HepG2 (cell line): ENCODE results near the gene ZNF526.

Source experiments
- CAMTA2 ChIP-seq: sonication (generic); formaldehyde crosslinking; IDR thresholded peaks from 2 replicates; pipeline ENCODE4 v1.4.0; 2020; ENCODE audit warnings: mild to moderate bottlenecking, missing genetic modification reagents, borderline replicate concordance
- GABPA ChIP-seq, 2 experiments: IDR thresholded peaks; 2 replicates each; pipeline ENCODE4 v1.6.1; 2011 to 2016; ENCODE audit warnings: low read depth in 2 of 2, low read length in 1 of 2, missing biosample characterization in 1 of 2, missing genetic modification characterization in 1 of 2
- GABPB1 ChIP-seq: IDR thresholded peaks from 2 replicates; pipeline ENCODE4 v1.6.1; 2016; ENCODE audit warnings: mild to moderate bottlenecking, missing genetic modification reagents, moderate library complexity, missing compliant biosample characterization
- HDAC2 ChIP-seq: sonication (generic); formaldehyde crosslinking; IDR thresholded peaks from 2 replicates; pipeline ENCODE4 v1.4.0; 2020; ENCODE audit warnings: missing genetic modification reagents
- KLF6 ChIP-seq: IDR thresholded peaks from 2 replicates; pipeline ENCODE4 v1.8.0; 2016; ENCODE audit warnings: missing biosample characterization, missing genetic modification reagents
- POLR2A ChIP-seq, 2 experiments: IDR thresholded peaks; 2 replicates each; pipeline ENCODE4 v1.6.1; 2011; ENCODE audit warnings: low read depth in 2 of 2, low read length in 2 of 2, mild to moderate bottlenecking in 1 of 2, moderate library complexity in 1 of 2; ENCODE audit not compliant: insufficient read depth in 1 of 2
- RARG ChIP-seq: sonication (generic); formaldehyde crosslinking; IDR thresholded peaks from 2 replicates; pipeline ENCODE4 v1.4.0; 2020; ENCODE audit warnings: low read depth, mild to moderate bottlenecking, missing genetic modification reagents
- YY1 ChIP-seq: IDR thresholded peaks from 2 replicates; pipeline ENCODE4 v1.6.1; 2011; ENCODE audit warnings: low read length, low read depth, moderate library complexity, mild to moderate bottlenecking; ENCODE audit not compliant: insufficient read depth, insufficient replicate concordance
- TF ChIP-seq, protein P1 (sequence below): fragments of 450-650 bp; IDR thresholded peaks from 2 replicates; pipeline ENCODE4 v1.6.1; 2017; ENCODE audit warnings: mild to moderate bottlenecking
- TF ChIP-seq, protein P2 (sequence below): sonication (generic); formaldehyde crosslinking; IDR thresholded peaks from 2 replicates; pipeline ENCODE4 v1.5.0; 2020; ENCODE audit warnings: missing genetic modification reagents
- TF ChIP-seq, protein P3 (sequence below): sonication (generic); formaldehyde crosslinking; IDR thresholded peaks from 2 replicates; pipeline ENCODE4 v1.5.0; 2020; ENCODE audit warnings: mild to moderate bottlenecking, missing genetic modification reagents, moderate library complexity
- TF ChIP-seq, protein P4 (sequence below), 2 experiments: IDR thresholded peaks; 2 replicates each; pipeline ENCODE4 v1.6.1; 2011 to 2012; ENCODE audit warnings: low read length in 2 of 2, borderline replicate concordance in 1 of 2, low read depth in 1 of 2, mild to moderate bottlenecking in 1 of 2, moderate library complexity in 1 of 2

DNA sequence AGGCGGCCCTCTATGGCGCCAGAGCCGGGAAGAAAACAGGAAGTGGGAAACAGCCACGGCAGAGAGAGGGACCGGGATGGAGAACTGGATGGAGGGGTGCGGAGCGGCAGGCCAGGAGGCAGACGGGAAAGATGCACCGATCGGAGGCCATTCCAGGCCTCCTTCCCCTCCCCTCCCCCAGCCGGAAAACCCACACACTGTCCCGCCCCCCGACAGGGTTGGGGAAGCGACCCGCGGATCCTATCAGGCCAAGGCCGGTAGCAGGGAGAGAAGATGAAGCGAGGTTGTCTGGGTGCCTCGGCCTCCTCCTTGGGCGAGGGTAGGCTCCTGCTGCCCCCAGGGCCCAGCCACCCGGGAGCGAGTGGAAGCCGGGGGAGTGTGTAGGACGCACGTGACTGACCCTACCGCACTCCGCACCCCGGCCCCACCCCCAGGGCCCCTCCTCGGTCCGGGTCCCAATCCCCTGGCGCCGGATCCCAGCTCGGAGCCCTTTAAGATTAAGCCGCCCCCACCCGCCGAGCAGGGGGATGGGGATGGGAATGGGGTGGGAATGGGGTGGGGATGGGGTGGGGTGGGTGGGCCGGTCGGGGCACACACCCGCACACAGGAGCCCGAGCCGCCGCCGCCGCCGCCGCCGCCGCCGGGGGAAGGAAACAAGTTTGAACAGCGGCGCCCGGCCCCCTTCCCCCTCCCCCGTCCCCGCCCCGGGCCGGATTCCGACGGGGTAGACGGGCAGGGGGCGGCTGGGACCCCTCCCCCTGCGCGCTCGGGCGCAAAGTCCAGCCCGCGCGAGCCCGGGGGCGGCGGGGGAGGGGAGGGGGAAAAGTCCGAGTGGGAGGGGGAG is 33.4 kb downstream of the ZNF526 start:
- TF ChIP-seq, protein P1, sequence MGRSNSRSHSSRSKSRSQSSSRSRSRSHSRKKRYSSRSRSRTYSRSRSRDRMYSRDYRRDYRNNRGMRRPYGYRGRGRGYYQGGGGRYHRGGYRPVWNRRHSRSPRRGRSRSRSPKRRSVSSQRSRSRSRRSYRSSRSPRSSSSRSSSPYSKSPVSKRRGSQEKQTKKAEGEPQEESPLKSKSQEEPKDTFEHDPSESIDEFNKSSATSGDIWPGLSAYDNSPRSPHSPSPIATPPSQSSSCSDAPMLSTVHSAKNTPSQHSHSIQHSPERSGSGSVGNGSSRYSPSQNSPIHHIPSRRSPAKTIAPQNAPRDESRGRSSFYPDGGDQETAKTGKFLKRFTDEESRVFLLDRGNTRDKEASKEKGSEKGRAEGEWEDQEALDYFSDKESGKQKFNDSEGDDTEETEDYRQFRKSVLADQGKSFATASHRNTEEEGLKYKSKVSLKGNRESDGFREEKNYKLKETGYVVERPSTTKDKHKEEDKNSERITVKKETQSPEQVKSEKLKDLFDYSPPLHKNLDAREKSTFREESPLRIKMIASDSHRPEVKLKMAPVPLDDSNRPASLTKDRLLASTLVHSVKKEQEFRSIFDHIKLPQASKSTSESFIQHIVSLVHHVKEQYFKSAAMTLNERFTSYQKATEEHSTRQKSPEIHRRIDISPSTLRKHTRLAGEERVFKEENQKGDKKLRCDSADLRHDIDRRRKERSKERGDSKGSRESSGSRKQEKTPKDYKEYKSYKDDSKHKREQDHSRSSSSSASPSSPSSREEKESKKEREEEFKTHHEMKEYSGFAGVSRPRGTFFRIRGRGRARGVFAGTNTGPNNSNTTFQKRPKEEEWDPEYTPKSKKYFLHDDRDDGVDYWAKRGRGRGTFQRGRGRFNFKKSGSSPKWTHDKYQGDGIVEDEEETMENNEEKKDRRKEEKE, result no peak
- TF ChIP-seq POLR2A (IDR thresholded peaks at IDR 0.05; ENCODE audit: insufficient read depth in 1 of 2, low read depth in 2 of 2, low read length in 2 of 2) (peak; percentile 39 to 49; a peak in 2 of 4 replicates), RARG (CRISPR knock-in tag) (no peak), CAMTA2 (CRISPR knock-in tag) (no peak), HDAC2 (CRISPR knock-in tag) (no peak), YY1 (no peak), GABPA (IDR thresholded peaks at IDR 0.05; ENCODE audit: low read depth, low read length) (no peak), GABPA (CRISPR knock-in tag; IDR thresholded peaks at IDR 0.05; ENCODE audit: low read depth) (peak; percentile 24; the same call in 1 of the 2 replicates), GABPB1 (CRISPR knock-in tag) (peak; percentile 48; the same call in 1 of the 2 replicates), KLF6 (no peak)
- TF ChIP-seq, protein P2, sequence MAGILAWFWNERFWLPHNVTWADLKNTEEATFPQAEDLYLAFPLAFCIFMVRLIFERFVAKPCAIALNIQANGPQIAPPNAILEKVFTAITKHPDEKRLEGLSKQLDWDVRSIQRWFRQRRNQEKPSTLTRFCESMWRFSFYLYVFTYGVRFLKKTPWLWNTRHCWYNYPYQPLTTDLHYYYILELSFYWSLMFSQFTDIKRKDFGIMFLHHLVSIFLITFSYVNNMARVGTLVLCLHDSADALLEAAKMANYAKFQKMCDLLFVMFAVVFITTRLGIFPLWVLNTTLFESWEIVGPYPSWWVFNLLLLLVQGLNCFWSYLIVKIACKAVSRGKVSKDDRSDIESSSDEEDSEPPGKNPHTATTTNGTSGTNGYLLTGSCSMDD (CRISPR knock-in tag), result no peak
- TF ChIP-seq, protein P3, sequence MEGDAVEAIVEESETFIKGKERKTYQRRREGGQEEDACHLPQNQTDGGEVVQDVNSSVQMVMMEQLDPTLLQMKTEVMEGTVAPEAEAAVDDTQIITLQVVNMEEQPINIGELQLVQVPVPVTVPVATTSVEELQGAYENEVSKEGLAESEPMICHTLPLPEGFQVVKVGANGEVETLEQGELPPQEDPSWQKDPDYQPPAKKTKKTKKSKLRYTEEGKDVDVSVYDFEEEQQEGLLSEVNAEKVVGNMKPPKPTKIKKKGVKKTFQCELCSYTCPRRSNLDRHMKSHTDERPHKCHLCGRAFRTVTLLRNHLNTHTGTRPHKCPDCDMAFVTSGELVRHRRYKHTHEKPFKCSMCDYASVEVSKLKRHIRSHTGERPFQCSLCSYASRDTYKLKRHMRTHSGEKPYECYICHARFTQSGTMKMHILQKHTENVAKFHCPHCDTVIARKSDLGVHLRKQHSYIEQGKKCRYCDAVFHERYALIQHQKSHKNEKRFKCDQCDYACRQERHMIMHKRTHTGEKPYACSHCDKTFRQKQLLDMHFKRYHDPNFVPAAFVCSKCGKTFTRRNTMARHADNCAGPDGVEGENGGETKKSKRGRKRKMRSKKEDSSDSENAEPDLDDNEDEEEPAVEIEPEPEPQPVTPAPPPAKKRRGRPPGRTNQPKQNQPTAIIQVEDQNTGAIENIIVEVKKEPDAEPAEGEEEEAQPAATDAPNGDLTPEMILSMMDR (CRISPR knock-in tag), result no peak
- TF ChIP-seq, protein P4, sequence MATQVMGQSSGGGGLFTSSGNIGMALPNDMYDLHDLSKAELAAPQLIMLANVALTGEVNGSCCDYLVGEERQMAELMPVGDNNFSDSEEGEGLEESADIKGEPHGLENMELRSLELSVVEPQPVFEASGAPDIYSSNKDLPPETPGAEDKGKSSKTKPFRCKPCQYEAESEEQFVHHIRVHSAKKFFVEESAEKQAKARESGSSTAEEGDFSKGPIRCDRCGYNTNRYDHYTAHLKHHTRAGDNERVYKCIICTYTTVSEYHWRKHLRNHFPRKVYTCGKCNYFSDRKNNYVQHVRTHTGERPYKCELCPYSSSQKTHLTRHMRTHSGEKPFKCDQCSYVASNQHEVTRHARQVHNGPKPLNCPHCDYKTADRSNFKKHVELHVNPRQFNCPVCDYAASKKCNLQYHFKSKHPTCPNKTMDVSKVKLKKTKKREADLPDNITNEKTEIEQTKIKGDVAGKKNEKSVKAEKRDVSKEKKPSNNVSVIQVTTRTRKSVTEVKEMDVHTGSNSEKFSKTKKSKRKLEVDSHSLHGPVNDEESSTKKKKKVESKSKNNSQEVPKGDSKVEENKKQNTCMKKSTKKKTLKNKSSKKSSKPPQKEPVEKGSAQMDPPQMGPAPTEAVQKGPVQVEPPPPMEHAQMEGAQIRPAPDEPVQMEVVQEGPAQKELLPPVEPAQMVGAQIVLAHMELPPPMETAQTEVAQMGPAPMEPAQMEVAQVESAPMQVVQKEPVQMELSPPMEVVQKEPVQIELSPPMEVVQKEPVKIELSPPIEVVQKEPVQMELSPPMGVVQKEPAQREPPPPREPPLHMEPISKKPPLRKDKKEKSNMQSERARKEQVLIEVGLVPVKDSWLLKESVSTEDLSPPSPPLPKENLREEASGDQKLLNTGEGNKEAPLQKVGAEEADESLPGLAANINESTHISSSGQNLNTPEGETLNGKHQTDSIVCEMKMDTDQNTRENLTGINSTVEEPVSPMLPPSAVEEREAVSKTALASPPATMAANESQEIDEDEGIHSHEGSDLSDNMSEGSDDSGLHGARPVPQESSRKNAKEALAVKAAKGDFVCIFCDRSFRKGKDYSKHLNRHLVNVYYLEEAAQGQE (IDR thresholded peaks at IDR 0.05; ENCODE audit: borderline replicate concordance in 1 of 2, low read depth in 1 of 2, low read length in 2 of 2), result no peak
